A172 (cell line): ENCODE data around the gene FAM13A. TPM values are rescaled to one million over a fixed set of nuclear protein-coding genes. Genes with fewer than 3 reads are reported as not detected.

ENCODE experiments used
- DNase-seq: peaks from one replicate; pipeline ENCODE4 v3.0.0-alpha.2; 2015; ENCODE audit warnings: low spot score
- total RNA-seq: library from RNA; depleted of rRNA; stranded (reverse); fragments of >200 nt; shearing (Covaris generic); gene quantifications from 2 replicates; pipeline ENCODE4 v1.2.3, GENCODE V29; 2014

Gene FAM13A
- total RNA-seq, 1 experiment from 2014 or later: 9.8 TPM

DNA sequence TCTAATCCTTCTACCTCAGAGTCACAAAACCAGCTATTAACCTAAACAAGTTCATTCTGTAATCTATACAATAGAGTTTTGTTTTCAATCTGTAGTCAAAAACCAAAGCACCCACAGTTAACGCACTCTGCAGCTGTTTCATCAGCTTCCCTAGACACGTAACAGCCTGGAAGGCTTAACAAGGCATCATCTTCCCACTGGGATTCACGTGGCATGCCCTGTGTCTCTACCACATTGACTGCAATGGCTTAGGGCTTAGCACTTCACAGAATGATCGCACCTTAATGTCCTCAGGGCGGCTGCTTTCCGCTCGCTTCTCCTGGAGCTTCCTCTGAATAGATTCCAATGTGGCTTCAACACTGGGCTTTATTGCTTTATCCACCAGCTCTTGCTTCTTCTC is 309.6 kb downstream of the FAM13A start:
- DNase-seq: no peak

DNA sequence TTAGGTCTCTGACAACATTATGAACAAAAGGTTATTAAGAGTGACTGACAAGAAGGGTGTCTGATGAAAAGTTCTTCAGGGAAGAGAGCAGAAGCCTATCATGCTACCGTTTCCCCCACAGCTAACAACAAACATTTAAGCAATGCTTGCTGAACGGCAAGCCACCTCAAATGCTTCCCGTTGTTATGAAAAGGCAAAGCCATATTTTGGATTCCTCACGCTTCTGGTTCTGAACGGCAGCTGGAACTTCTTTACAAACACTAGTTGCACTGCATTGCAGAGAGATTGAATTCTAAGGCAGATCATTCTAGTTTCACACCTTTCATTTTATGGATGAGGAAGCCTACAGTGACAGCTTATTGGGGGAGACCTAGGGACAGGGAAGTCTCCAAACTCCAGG is 310.8 kb downstream of the FAM13A start:
- DNase-seq: no peak

DNA sequence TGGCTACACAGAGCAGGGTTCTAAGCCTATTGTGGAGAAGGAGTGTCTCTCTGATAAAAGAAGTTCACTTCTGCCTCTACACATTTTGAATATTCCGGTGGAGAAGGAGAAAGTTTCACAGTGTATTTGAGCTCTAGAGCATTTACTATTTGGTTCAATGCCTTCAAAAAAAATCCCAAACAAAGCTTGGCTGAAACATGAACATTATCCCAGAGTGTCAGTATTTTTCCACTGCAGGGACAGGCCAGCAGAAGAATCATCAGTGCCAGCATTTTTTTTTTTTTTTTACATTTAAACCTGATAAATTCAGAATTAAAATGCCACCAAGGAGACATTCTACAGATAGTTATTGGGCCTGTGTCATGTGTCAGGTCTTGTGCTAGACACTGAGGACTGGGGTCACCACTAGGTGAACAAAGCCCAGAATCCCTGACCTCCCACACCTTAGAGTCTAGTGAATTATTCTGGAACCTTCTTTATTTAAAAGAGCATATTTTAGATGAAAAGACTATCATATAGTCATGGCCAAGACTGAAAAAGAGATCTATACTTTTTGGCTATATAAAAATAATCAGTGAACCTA is 311.3 kb downstream of the FAM13A start:
- no peak for DNase-seq

DNA sequence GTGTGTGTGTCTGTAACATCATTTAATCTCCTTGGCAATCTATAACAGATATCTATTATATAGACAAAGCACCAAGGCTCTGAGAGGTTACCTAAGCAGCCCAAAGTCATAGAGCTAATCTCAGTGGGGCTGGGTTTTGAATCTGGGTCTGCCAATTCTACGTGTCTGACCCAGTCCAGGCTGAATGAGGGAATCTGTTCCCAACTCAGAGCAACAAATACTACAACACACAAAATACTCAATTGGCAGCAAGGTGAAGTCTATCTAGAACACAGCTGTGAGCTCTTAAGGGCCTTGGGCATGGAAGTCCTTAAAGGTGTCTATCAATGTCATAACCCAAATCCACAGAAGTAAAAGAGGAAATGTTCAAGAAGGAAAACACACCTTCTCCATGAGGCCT is 311.8 kb downstream of the FAM13A start:
- no peak for DNase-seq

DNA sequence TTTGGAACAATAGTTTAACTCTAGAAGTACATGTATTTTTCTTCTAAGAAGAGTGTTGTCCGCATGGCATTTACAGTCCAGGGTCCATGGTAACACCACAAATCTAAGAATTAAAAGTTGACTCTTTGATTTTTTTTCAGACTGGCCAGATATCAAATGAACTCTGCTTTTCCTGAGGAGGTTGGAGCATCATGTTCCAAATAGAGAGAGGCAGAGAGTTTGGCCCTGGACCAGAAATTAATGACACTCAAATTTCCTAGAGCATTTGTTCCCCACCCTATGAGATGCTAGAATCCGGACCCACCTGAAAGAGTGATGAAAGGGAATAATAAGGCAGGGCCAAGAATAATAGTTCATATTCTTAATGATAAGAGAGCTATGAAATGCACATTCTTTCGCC is 312.4 kb downstream of the FAM13A start:
- no peak for DNase-seq

DNA sequence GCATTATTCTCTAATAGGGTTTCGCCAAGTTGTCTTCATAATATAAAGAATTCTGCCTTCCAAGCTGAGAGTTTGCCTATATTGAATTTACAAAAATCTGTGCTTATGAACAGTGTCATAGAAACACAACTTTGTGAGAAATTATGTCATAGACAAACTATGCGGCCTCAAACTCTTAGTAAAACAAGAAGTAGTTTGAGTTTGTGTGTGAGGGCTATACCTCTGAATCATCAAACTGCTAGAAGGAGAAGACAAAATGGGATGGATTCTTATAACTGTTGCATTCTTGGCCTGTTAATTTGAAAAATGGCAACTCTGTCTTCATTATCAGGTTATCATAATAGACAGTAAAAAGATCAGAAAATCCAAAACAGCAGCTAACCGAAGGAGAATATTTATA is 313.3 kb downstream of the FAM13A start:
- DNase-seq: peak; percentile 4

DNA sequence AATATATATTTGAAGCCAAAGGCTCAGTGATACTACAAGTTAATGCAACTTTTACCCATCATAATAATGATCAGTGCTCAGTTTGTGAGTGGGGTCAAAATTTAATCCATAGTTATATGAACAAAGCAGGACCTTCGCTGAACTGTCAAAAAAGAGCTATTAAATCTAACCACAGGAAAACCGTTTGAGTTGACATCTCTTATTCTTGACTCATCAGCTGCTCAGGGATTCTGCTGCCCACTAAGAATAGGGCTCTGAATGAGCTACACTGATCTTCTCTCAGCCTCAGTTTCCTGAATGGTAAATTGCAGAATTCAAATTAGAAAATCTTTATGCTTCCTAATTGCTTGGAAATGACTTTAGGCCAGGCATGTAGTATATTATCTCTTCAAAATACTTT is 314.4 kb downstream of the FAM13A start:
- DNase-seq: no peak

DNA sequence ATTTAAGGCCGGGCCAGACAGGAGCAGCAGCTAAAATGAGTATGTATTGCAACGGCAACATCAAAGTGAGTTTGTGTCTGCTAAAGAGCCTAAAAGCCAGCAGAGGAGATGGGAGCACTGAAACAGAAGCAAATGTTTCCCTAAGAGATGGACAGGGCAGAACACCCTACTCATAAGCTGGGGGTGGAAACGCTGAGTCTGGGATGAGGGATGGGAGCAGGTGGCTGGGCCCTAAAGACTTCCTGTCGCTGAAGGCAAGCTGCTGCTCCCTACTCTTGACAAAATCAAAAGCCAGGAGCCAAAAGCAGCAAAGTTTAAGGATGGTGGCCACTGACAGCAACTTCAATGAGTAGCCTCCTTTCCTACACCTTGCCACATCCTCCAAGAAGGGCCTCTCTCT is 318.8 kb downstream of the FAM13A start:
- DNase-seq: no peak

DNA sequence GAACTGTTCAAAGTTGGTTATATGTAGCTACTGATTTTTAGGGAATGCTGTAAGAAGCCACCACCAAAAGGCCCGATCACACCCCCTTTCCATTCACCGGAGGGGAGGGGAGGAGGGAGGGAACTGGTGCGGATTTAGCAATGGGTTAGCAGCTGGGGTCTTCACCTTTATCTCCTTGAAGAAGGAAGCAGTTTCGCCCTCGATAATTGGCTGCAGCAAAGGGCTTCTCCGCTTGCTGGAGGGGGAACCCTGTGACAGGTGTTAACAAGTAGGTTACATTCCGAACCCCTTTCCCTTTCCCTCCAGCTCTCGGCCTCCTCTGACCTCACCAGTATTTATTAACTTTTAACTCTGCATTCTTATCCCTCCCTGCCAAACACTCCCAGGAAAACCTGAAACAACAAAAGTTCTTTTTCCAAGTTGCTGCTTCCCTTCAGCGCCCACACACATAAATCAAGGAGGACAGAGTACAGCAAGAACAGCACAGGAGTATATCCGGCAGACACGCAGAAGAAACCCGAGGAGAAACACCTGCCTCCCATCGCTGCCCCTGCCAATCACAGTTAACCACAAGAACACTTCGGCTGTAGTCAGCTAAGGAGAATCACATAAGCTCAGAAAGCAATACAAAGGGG is 319.6 kb downstream of the FAM13A start:
- peak; percentile 39 for DNase-seq

DNA sequence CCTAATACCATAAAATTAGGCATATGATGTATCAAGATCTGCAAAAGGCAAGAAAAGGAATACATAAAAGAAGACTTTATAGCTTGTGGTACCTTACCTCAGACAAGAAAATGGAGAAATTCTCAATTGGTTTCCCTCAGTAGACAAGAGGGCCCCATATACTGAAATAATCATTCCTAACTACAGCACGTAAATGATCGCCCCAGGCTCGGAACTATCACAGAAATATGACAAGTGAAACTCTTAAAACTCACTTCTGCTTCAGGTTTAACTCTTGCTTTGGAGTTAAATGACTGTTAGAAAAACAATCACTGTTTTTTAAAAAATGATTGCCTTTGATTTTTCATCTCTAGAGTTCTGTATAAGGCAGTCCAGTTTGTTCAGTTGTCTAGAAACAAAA is 320.7 kb downstream of the FAM13A start:
- DNase-seq: no peak

DNA sequence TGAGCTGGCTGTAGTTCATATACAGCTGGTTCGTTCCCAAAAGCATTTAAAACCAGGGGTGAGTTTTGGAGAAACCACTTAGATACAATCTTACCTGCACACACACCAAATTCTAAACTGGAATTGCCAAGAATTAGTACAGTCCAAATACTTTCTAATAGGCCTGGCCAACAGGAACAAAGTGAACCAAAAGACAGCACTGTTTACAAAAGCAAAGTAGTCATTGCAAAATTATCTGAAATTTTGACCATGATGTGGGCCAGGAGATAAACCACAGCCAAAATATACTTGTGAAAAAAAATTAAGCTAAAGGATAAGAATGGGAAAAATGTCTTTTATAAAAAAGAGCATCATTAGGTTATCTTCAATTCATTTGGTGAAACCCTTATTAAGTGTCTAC is 321.4 kb downstream of the FAM13A start:
- no peak for DNase-seq

DNA sequence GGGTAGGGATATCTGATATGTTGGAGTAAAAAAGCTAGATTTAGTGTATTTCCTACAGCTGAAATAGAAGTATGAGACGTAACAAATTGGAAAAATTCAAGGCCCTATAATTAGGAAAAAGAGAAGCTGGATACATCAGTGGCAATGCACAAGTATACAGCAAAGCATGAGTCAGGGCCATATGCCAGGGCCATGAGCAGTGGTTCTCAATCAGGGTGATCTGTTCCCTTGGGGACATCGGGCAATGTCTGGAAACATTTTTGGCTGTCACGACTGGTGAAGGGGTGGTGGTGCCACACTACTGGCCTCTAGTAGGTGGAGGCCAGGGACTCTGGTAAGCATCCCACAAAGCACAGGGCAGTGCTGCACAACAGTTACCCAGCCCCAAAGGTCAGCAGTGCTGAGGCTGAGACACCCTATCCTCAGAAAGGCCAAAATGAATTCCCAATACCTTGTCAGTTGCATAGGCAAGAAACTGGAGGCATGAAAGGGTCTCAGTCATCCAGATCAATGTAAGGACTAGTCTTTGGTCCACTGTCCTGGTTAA is 322.5 kb downstream of the FAM13A start:
- no peak for DNase-seq

DNA sequence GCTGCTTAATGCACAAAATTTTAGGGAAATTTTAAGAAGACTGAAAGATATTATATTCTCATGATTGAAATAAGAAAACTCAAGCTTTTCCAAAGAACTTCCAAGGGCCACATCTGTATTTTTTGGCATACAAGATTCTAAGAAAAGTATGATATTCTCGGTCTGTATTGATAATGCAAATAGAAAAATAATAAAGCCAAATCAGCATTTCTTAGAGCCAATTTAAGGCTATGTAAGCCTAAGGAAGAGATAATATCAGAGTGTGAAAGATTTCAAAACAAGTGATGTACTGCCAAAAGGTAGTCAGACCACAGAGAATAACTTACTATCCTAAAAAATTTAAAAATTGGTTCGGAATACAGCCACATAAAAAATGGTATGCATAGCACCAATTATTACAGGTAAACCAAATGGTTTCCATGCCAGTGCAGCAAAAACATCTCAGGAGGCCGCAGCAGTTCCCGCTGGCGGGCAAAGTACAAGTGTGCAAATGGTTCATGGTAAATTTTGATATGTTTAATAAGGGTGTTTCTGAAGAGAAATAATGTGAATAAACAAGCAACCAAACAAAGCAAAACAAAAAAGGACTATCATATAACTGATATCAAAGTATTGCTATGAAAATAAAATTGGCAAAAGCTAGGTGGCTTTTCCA is 324.1 kb downstream of the FAM13A start:
- no peak for DNase-seq

DNA sequence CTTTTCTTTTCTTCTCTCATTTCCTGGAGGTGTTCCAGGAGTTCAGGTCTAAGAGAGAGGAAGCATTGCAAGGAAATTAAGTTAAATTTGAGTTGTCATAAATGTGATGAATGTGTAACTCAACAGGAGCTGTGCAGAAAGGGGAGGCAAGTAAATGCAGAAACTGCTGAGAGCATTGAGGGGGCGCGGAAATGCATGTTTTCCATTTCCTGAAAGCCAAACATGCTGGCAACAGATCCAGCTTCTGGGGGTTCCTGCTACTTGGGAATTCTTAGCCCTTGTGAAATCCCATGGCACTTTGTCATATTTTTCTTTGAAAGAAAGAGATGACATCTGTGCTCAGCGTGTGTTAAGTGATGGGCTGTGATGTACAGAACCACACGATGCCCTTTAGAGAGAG is 325.6 kb downstream of the FAM13A start:
- no peak for DNase-seq

DNA sequence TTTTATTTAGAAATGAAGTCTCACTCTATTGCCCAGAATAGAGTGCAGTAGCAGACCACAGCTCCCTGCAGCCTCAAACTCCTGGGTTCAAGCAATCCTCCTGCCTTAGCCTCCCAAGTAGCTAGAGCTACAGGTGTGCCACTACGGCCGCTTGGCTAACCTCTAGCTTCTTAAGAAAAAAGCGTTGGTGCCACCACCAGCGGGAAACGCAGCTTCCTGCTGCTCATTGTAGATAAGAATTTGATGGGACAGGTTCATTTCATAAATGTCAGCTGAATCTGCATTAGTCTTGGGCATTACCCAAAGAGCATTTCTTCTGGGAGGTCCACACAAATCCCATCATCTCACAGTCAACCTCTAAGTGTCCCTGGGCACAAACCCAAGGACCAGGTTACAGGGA is 326.2 kb downstream of the FAM13A start:
- DNase-seq: no peak

DNA sequence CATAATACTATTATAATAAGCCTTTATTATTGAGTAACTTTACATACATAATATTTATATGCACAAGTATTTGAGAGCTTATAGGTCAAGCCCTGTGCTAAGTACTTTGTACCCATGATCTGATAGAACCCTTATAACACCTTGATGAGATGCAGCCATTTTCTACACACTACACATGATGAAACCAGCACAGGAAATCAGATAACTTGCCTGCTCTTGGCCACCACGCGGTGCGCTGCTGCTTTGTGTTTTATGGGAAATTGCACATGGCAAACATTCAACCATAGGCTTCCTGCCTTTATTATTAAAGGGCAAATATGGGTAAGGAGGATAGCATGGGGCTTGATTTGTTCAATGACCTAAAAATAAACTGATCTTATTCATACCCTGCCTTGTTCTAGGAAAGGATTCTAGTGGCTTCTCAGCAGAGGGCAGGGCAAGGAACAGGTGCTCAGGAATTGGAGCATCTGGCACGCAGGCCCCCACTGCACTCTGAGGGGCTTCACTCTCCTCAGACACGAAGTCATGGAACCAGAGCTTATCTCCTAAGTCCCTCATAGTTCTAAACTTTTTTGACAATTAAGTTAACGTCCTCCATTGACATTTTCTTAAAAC is 327.7 kb downstream of the FAM13A start:
- no peak for DNase-seq

DNA sequence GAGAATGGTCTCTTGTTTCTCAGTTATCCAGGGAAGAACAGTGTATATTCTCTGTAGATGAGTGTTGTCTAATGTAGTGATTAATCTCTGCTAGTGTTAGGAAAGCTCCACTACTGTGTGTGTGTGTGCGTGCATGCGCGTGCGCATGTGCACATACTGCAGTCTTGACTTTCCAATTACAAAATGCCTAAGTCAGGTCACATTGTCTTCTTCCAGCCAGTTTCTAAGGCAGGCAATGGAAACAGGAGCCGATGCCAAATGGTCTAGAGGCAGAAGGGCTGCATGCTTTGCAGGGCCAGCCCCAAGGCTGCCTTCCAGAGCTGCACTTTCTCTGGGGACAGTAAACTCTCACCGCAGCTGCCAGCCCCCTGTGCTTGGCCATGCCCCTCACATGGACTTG is 328.8 kb downstream of the FAM13A start:
- DNase-seq: no peak

DNA sequence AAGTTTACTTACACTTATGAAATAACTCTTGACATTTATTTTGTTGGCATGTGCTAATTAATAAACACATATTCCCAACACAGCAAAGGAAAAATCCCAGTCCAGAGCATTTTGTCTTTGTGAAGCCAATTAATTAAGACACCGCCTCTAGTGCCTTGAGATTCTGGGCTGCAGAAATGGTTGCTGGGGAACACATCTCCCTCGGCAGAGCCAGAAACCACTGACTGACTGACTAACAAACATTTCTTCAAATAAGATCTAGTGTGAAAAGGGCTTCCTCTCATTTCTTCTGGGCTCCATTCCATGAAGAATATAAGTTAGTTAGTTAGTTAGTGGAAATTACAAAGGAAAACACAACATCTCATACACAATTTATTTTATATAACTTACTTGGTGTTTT is 331.0 kb downstream of the FAM13A start:
- DNase-seq: no peak

DNA sequence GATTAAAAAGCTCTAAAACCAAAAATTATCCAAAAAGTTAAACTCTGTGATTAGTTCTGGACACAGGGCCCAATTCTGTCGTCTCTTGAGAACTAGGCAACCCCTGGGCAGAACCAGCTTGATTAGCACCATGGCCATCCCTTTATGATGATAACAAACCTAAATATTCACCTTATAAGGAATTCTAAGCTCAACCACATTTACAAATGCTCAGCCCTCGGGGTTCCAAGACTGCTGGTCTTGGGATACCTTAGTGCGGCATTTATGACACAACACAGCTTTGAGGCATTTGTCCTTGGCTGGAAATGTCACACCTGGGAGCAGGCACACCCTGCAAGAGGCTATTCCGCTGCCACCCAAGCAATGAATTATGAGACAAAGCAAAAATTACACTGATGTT is 331.8 kb downstream of the FAM13A start:
- no peak for DNase-seq

DNA sequence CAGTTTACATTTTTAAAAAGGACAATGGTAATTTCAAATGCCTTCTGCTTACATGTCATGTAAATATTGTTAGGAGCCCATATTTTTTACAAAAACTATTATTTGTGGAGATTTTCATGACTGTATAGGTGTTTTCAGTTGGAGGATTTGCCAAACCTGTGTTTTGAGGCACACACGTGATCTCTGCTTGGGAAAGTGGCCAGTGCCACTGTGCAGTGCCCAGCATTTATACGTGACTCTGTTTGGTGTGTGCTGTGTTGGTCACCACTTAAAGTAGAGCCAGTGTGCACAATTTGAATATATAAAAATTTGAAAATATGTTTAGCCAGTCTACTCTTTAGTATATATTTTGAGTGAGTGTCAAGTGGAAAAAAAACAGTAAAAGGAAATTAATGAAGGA is 332.6 kb downstream of the FAM13A start:
- no peak for DNase-seq

DNA sequence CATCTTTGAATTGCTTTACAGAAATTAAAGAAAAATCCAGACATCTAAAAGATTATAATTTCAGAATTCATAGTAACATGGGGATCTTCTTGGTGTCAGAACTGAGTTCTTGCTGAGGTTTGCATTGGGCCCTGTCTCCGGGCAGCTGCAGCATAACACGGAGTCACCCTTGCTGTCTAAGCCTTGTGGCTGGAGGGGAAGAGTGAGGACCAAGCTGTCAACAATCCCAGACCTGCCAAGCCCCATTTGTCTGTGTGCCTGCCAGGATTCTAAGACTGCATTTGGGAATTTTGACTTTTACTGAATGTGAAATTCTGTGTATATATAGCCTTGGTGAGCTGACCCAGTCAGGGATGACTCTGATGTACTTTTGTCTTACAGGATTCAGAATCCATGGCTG is 334.2 kb downstream of the FAM13A start:
- DNase-seq: no peak

DNA sequence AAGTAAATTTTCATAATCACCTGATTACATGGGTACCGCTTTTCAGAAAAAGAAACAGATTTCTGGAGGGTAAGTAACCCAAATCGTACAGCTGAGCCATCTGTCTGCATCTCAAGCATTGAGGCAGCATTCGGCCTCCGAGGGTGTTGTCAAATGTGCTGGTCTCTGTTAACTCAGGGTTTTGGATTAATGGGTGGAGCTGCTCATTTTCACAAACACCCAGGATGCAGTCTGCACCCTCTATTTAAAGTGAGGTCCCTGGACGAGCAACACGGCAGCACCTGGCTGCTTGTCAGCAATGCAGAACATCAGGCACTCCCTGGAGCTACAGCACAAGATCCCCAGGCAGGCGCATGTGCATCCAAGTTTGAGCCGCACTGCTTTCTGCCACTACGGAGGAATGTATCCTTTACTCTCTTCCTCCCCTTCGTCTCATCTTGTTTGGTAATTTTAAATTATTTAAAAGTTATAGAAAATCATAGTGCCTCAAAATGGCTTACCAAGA is 334.7 kb downstream of the FAM13A start:
- DNase-seq: no peak
